H1 (cell line): ENCODE measurements around the gene HS3ST6. TPM values are rescaled to one million over a fixed set of nuclear protein-coding genes. Genes with fewer than 3 reads are reported as not detected.

ENCODE experiments used
- CREB1 ChIP-seq: IDR thresholded peaks from 2 replicates; pipeline ENCODE4 v1.6.1; 2012; ENCODE audit warnings: inconsistent platforms
- E2F6 ChIP-seq: IDR thresholded peaks from 2 replicates; pipeline ENCODE4 v1.6.1; 2012; ENCODE audit warnings: inconsistent platforms
- EZH2 ChIP-seq: fragments of 200-600 bp; sonication (generic); IDR thresholded peaks from 2 replicates; pipeline ENCODE4 v1.7.1; 2012; ENCODE audit warnings: low read depth, mild to moderate bottlenecking, moderate library complexity, low read length, inconsistent platforms; ENCODE audit not compliant: severe bottlenecking
- GTF2F1 ChIP-seq: IDR thresholded peaks from 2 replicates; pipeline ENCODE4 v1.6.1; 2012; ENCODE audit warnings: low read depth, low read length, improper control_type of control experiment, borderline replicate concordance
- MAX ChIP-seq: IDR thresholded peaks from 2 replicates; pipeline ENCODE4 v1.6.1; 2012; ENCODE audit warnings: inconsistent platforms
- PHF8 ChIP-seq: fragments of 200-600 bp; sonication (generic); conservative IDR thresholded peaks from 2 replicates; pipeline ENCODE4 v1.7.1; 2012; ENCODE audit warnings: low read depth, mild to moderate bottlenecking, inconsistent platforms, low read length, moderate library complexity
- POLR2AphosphoS5 ChIP-seq: IDR thresholded peaks from 2 replicates; pipeline ENCODE4 v1.6.1; 2011; ENCODE audit warnings: low read depth, low read length
- RBBP5 ChIP-seq: IDR thresholded peaks from 2 replicates; pipeline ENCODE4 v1.7.1; 2012; ENCODE audit warnings: low read depth, mild to moderate bottlenecking, inconsistent platforms, low read length, moderate library complexity, borderline replicate concordance
- RXRA ChIP-seq: IDR thresholded peaks from 2 replicates; pipeline ENCODE4 v1.6.1; 2011; ENCODE audit warnings: low read depth, mild to moderate bottlenecking, low read length, moderate library complexity; ENCODE audit not compliant: insufficient read depth
- SAP30 ChIP-seq: fragments of 300-600 bp; sonication (generic); IDR thresholded peaks from 2 replicates; pipeline ENCODE4 v1.7.1; 2012; ENCODE audit warnings: low read length, moderate library complexity, mild to moderate bottlenecking, inconsistent platforms; ENCODE audit not compliant: insufficient read depth, insufficient replicate concordance
- SIN3A ChIP-seq, 2 experiments: IDR thresholded peaks in 1 of 2; conservative IDR thresholded peaks in 1 of 2; 2 replicates each; pipeline ENCODE4 v1.6.1; 2011 to 2012; ENCODE audit warnings: low read length in 2 of 2, improper control_type of control experiment in 1 of 2, low read depth in 1 of 2, mild to moderate bottlenecking in 1 of 2
- YY1 ChIP-seq: IDR thresholded peaks from 2 replicates; pipeline ENCODE4 v1.6.1; 2011; ENCODE audit warnings: low read depth, mild to moderate bottlenecking, low read length
- ZNF274 ChIP-seq: IDR thresholded peaks from 2 replicates; pipeline ENCODE4 v1.7.0; 2012; ENCODE audit warnings: low read length, borderline replicate concordance; ENCODE audit errors: extremely low read depth
- polyA plus RNA-seq, 7 experiments: library from polyadenylated mRNA; depleted of rRNA in 3 of 7; stranded (reverse) in 5 of 7; unstranded in 2 of 7; fragments of >200 nt in 5 of 7; fragments of 200-250 nt in 2 of 7; gene quantifications; 1 replicate in 5 of 7; 2 replicates in 1 of 7; 4 replicates in 1 of 7; pipeline versions ENCODE4 v1.2.1 to v1.2.3, GENCODE V29; 2011 to 2013; ENCODE audit warnings: missing spikeins in 2 of 7, mixed read lengths in 2 of 7
- total RNA-seq: library from RNA; stranded (reverse); fragmentation: NEBNext Ultra II Directional; extraction: Animal tissue kit (Norgen Biotek cat#: 25700); gene quantifications from 2 replicates; pipeline ENCODE4 v1.2.1, GENCODE V29; 2021

Gene HS3ST6
- total and polyA plus RNA-seq, 2 of the 8 experiments (the other 6 are each of a cell fraction or from before 2014, with no cell fraction given) = 0.36 to 0.39 TPM

GRCh38 chr16:1961651-1962067, 43.4 kb upstream of the HS3ST6 start (continued):
- TF ChIP-seq PHF8 = no peak
- TF ChIP-seq E2F6 = no peak
- no peak for TF ChIP-seq SAP30
- no peak for TF ChIP-seq RXRA
- TF ChIP-seq CREB1 = no peak
- no peak for TF ChIP-seq MAX
- TF ChIP-seq ZNF274 = no peak
- TF ChIP-seq RBBP5 = no peak
- no peak for TF ChIP-seq GTF2F1
- TF ChIP-seq YY1 = no peak
- peak; percentile 17 for TF ChIP-seq POLR2AphosphoS5
- no peak for TF ChIP-seq EZH2
- 0 out of 4 replicates have a peak, but pooled peaks of 1 of the 2 experiments have one; percentile 19 for TF ChIP-seq SIN3A (conservative IDR thresholded peaks at IDR 0.05 in 1 of 2, IDR thresholded peaks at IDR 0.05 in 1 of 2; ENCODE audit: low read depth in 1 of 2, low read length in 2 of 2)
